ENCODE data around the gene PROK2.

DNA sequence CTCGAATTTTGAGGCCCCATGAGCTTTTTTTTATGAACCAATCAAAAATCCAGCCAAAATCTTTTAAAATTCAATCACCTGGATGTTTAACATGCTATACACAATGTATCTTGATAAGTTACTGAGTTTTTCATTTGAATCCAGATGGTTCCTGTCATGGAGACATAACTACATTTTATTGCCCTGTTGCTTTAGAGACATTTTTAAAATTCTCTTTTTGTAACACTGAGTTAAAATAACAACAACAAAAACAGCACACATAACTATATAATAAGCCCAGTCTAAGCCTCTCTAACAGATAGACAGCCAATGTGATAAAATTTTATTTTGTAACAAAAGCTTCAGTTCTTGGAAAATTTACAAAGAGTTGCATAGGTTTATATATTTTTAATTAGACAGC is 1.8 kb downstream of the PROK2 start:
- TF ChIP-seq CTCF (IDR thresholded peaks at IDR 0.05; ENCODE audit: low read depth, low read length) (no peak), EZH2phosphoT487 (IDR thresholded peaks at IDR 0.05; ENCODE audit: low read depth) (no peak)

All from OCI-LY3 (cell line).